Measurements from ENCODE around the gene OTUB2.

- TF ChIP-seq CTCF (IDR thresholded peaks at IDR 0.05) (no peak), POLR2A (IDR thresholded peaks at IDR 0.05) (no peak)
Observed at GRCh38 chr14:93982230-93983007, 43.7 kb upstream of the OTUB2 start.
